Measurements from ENCODE around the gene RPS27L. TPM values are rescaled to one million over a fixed set of nuclear protein-coding genes. Genes with fewer than 3 reads are reported as not detected.
A peak's percentile ranks its signal among the peaks of the same experiment; 100 is the strongest.

Gene RPS27L
- polyA plus RNA-seq, 2 of the 4 experiments (the other 2 are of a cell fraction): 609 to 748 TPM

DNA sequence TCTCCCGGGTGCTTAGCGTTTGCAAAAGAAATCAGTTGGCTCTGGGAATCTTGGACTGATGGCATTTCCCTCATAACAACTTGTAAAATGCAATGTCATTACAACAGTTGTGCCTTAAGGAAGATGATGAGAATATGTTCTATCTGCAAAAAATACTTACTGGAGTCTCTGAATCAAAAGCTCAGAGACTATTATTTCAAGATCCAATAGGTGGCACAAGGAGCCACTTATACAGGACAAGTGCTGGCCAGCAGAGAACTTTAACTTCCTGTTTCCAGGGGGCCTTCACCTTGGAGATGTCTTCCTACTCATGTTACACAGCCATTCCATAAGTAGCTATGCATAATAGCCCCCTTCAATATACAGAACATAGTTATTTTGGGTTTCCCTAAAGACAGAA, 8.9 kb upstream of the RPS27L start:
- Histone ChIP-seq H3K4me3 (no peak overlapping the region), H3K27ac (no peak overlapping the region), H3K4me2 (no peak overlapping the region), H3K9me3 (peaks cover 10% of the 10 kb centered on the region), H3K4me1 (no peaks in the 10 kb centered on the region)
- FAIRE-seq: no peak
- 93% methylated on average over 2 of the region's 2 CpGs for WGBS (ENCODE audit: missing lambda C conversion rate)
- CTCF ChIA-PET: interaction anchor here (0.9 to 1.5 kb wide), 8 partner anchors 9 to 72 kb away, joined by 3 to 5 read pairs (median 3); partner anchors contain the start of gene RPS27L
- TF ChIP-seq, protein P1, sequence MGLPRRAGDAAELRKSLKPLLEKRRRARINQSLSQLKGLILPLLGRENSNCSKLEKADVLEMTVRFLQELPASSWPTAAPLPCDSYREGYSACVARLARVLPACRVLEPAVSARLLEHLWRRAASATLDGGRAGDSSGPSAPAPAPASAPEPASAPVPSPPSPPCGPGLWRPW (IDR thresholded peaks at IDR 0.05): no peak
- TF ChIP-seq EP300 (IDR thresholded peaks at IDR 0.05) (no peak), RAD21 (conservative IDR thresholded peaks at IDR 0.05 in 1 of 2, IDR thresholded peaks at IDR 0.05 in 1 of 2) (0 out of 5 replicates have a peak, but pooled peaks of 1 of the 2 experiments have one; percentile 8), HMGXB4 (CRISPR knock-in tag; IDR thresholded peaks at IDR 0.05; ENCODE audit: borderline replicate concordance) (no peak), CBX8 (IDR thresholded peaks at IDR 0.05) (no peak)
- TF ChIP-seq, protein P2, sequence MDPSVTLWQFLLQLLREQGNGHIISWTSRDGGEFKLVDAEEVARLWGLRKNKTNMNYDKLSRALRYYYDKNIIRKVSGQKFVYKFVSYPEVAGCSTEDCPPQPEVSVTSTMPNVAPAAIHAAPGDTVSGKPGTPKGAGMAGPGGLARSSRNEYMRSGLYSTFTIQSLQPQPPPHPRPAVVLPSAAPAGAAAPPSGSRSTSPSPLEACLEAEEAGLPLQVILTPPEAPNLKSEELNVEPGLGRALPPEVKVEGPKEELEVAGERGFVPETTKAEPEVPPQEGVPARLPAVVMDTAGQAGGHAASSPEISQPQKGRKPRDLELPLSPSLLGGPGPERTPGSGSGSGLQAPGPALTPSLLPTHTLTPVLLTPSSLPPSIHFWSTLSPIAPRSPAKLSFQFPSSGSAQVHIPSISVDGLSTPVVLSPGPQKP (IDR thresholded peaks at IDR 0.05; ENCODE audit: low read depth, low read length): no peak
- peak in 1 of 2 experiments; percentile 36 for DNase-seq (ENCODE audit: low read depth in 1 of 2, low spot score in 1 of 2)
- POLR2A ChIA-PET: interaction anchor here (0.9 kb wide), 1 partner anchor 109 kb away, joined by 3 read pairs; no protein-coding TSS in a partner anchor
- ATAC-seq: no peak; a peak in 1 of 6 replicates

GRCh38 chr15:63165166-63165859, 8.0 kb upstream of the RPS27L start:
- POLR2A ChIA-PET: no interaction called here
- H3K4me3 ChIP-seq: no peak overlapping the region
- no peak overlapping the region for H3K4me2 ChIP-seq
- H3K27ac ChIP-seq: no peak overlapping the region
- ATAC-seq (no peak), FAIRE-seq (no peak), DNase-seq (ENCODE audit: low read depth in 1 of 2, low spot score in 1 of 2) (no peak)
- TF ChIP-seq MAX (IDR thresholded peaks at IDR 0.05) (no peak), RCOR1 (IDR thresholded peaks at IDR 0.05; ENCODE audit: low read depth, low read length) (no peak), HEYL (CRISPR knock-in tag; IDR thresholded peaks at IDR 0.05) (no peak), POLR2A (IDR thresholded peaks at IDR 0.05; ENCODE audit: low read length) (no peak), PBX3 (IDR thresholded peaks at IDR 0.05) (no peak), RAD21 (conservative IDR thresholded peaks at IDR 0.05 in 1 of 2, IDR thresholded peaks at IDR 0.05 in 1 of 2) (no peak), SMC3 (IDR thresholded peaks at IDR 0.05) (no peak)
- CTCF ChIA-PET: interaction anchor here (1.3 to 1.5 kb wide), 2 partner anchors 10 to 32 kb away, joined by 4 read pairs; no protein-coding TSS in a partner anchor
- no peaks in the 10 kb centered on the region for H3K4me1 ChIP-seq
- 91% methylated on average over 6 of the region's 6 CpGs for WGBS (ENCODE audit: missing lambda C conversion rate)
- H3K9me3 ChIP-seq: peaks cover 10% of the 10 kb centered on the region

DNA sequence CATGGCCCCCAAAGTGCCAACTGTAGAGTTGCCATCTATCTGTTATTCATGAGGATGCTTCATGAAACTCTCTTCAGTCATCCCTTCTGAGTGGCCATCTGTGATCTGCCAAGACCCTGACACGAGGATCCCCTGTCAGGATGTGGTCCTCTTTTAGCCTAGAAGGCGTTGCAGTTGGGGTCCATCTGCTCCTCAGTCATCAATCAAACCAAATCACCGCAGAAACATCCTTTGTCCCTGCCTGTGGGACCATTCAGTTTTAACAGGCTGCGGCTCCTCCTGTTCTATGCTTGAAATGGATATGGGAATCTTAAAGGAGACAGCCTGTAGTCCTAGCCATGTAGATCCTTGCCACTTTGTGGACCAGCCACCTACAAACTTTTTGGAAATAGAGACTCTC, 5.9 kb upstream of the RPS27L start:
- Histone ChIP-seq H3K27ac (no peak overlapping the region), H3K9me3 (peaks cover 10% of the 10 kb centered on the region), H3K4me3 (no peak overlapping the region), H3K4me2 (no peak overlapping the region), H3K4me1 (peaks cover 5% of the 10 kb centered on the region; the same call in 2 of the 3 replicates)
- FAIRE-seq (no peak), ATAC-seq (no peak), DNase-seq (ENCODE audit: low read depth in 1 of 2, low spot score in 1 of 2) (no peak)
- TF ChIP-seq RCOR1 (IDR thresholded peaks at IDR 0.05; ENCODE audit: low read depth, low read length) (no peak), MAZ (IDR thresholded peaks at IDR 0.05; ENCODE audit: borderline replicate concordance, low read depth, low read length) (no peak), TFCP2L1 (CRISPR knock-in tag; IDR thresholded peaks at IDR 0.05) (no peak), E2F6 (IDR thresholded peaks at IDR 0.05; ENCODE audit: borderline replicate concordance, low read depth) (no peak), RFX5 (IDR thresholded peaks at IDR 0.05) (no peak), RNF2 (IDR thresholded peaks at IDR 0.05; ENCODE audit: borderline replicate concordance, low read depth) (no peak), CHD2 (IDR thresholded peaks at IDR 0.05; ENCODE audit: low read length, partially characterized antibody) (no peak), SREBF2 (IDR thresholded peaks at IDR 0.05) (no peak), ZFP36 (IDR thresholded peaks at IDR 0.05; ENCODE audit: borderline replicate concordance, partially characterized antibody) (no peak)
- TF ChIP-seq, protein P2 (IDR thresholded peaks at IDR 0.05; ENCODE audit: low read depth, low read length): no peak
- ChIA-PET CTCF (no interaction called here), POLR2A (interaction anchor here (0.7 kb wide), 1 partner anchor 212 kb away, joined by 4 read pairs; no protein-coding TSS in a partner anchor)
- WGBS (ENCODE audit: missing lambda C conversion rate): 76% methylated on average over 4 of the region's 4 CpGs
